ENCODE results near the gene KDSR.

The KDSR gene

GRCh38 chr18:63356272-63356896 lies 10.6 kb downstream of the KDSR start:
- DNase-seq (ENCODE audit: low read depth, low spot score), result no peak
- no peak for TF ChIP-seq CTCF (IDR thresholded peaks at IDR 0.05; ENCODE audit: insufficient read depth, low read length, missing control alignments)
- ChIA-PET CTCF (interaction anchor here (1.7 kb wide), 1 partner anchor 14 kb away, joined by 10 read pairs; no protein-coding TSS in a partner anchor), POLR2A (interaction anchor here (1.4 kb wide), 1 partner anchor 10 kb away, joined by 3 read pairs; no protein-coding TSS in a partner anchor)
- H3K4me3 ChIP-seq (ENCODE audit: low read depth, low read length), result no peak overlapping the region

- no peak for DNase-seq (ENCODE audit: low read depth, low spot score)
- CTCF ChIA-PET, result interaction anchor here (3.6 kb wide), 1 partner anchor 9 kb away, joined by 30 read pairs; no protein-coding TSS in a partner anchor
- POLR2A ChIA-PET, result interaction anchor here (0.6 to 1.1 kb wide), 2 partner anchors 17 to 394 kb away, joined by 3 read pairs; partner anchors contain the start of gene KDSR
- no peak for TF ChIP-seq CTCF (IDR thresholded peaks at IDR 0.05; ENCODE audit: insufficient read depth, low read length, missing control alignments)
- H3K4me3 ChIP-seq (ENCODE audit: low read depth, low read length), result no peak overlapping the region
These were observed 16.8 kb downstream of the KDSR start for GRCh38 chr18:63350230-63350629.

GRCh38 chr18:63348508-63349136 lies 18.4 kb downstream of the KDSR start:
- no peak overlapping the region for H3K4me3 ChIP-seq (ENCODE audit: low read depth, low read length)
- DNase-seq (ENCODE audit: low read depth, low spot score), result no peak
- ChIA-PET CTCF (interaction anchor here (0.6 to 3.6 kb wide), 2 partner anchors 8 to 333 kb away, joined by 4 to 30 read pairs; no protein-coding TSS in a partner anchor), POLR2A (no interaction called here)
- TF ChIP-seq CTCF (IDR thresholded peaks at IDR 0.05; ENCODE audit: insufficient read depth, low read length, missing control alignments), result no peak

- DNase-seq (ENCODE audit: low read depth, low spot score), result no peak
- no peak for TF ChIP-seq CTCF (IDR thresholded peaks at IDR 0.05; ENCODE audit: insufficient read depth, low read length, missing control alignments)
- POLR2A ChIA-PET, result no interaction called here
- H3K4me3 ChIP-seq (ENCODE audit: low read depth, low read length), result no peak overlapping the region
- CTCF ChIA-PET, result interaction anchor here (1.3 kb wide), 1 partner anchor 93 kb away, joined by 4 read pairs; no protein-coding TSS in a partner anchor
These were observed 20.4 kb downstream of the KDSR start for GRCh38 chr18:63346480-63347183.

- TF ChIP-seq CTCF (IDR thresholded peaks at IDR 0.05; ENCODE audit: insufficient read depth, low read length, missing control alignments), result no peak
- CTCF ChIA-PET, result interaction anchor here (1.3 kb wide), 1 partner anchor 94 kb away, joined by 4 read pairs; no protein-coding TSS in a partner anchor
- POLR2A ChIA-PET, result no interaction called here
- no peak for DNase-seq (ENCODE audit: low read depth, low spot score)
- no peak overlapping the region for H3K4me3 ChIP-seq (ENCODE audit: low read depth, low read length)
These were observed 21.0 kb downstream of the KDSR start for GRCh38 chr18:63346031-63346430.

GRCh38 chr18:63344918-63345317 lies 22.1 kb downstream of the KDSR start:
- POLR2A ChIA-PET, result no interaction called here
- DNase-seq (ENCODE audit: low read depth, low spot score), result no peak
- TF ChIP-seq CTCF (IDR thresholded peaks at IDR 0.05; ENCODE audit: insufficient read depth, low read length, missing control alignments), result no peak
- no peak overlapping the region for H3K4me3 ChIP-seq (ENCODE audit: low read depth, low read length)
- CTCF ChIA-PET, result interaction anchor here (1.2 to 8.1 kb wide), 3 partner anchors 94 to 213 kb away, joined by 3 to 70 read pairs (median 4); no protein-coding TSS in a partner anchor
